ENCODE data around the gene RESP18. TPM values are rescaled to one million over a fixed set of nuclear protein-coding genes. Genes with fewer than 3 reads are reported as not detected.
A peak's percentile ranks its signal among the peaks of the same experiment; 100 is the strongest.

RESP18 gene
- total RNA-seq, 2 experiments from 2014 or later, result not detected

DNA sequence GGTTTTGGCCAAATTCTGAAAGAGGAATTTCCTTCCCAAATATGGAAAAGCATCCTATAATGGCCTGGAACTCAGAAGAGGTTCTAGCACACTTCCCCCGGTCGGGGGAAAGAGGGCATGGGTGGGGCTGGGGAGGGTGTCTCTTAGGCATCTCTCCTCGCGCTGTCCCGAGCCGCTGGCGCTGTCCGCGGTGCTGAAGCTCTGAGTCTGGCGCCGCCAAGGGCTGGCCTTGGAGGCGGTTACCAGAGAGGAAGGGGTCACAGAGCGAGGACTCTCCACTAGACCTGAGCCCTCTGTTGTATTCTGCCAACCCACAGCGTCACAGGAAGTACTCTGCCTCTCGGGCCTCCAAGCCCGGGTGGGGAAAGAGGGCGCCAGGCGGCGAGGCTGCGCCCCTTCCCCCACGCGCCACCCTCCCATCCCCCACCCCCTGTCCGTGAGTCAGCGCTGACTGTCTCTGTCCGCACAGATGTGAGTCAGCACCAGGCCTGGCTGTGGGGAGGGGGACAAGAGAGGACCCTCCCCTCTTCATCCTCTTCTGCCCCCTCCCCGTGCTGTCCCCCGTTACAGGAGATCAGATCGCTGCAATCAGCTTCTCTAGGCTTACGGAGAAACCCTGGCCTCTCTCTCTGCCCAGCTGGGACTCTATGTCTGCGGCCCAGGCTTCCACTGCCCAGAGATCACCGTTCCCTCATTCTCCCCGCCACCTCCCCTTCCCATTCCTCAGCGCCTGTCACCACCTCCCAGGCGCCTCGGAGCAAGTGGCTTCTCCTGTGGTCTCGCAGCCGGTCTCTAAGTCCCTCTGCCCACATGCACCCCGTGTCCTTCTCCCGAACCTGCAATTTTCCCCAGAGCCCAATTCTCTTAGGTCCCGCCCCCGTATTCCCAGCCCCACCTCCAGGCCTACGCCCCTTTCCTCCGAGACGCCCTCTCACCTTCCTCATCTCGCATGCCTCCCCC lies 24.1 kb downstream of the RESP18 start:
- no peaks in the 10 kb centered on the region for H3K36me3 ChIP-seq (ENCODE audit: insufficient read depth, low read length)
- H3K4me3 ChIP-seq (ENCODE audit: low read depth, low read length, poor library complexity, severe bottlenecking), result no peak overlapping the region
- H3K4me2 ChIP-seq (ENCODE audit: low read length), result no peak overlapping the region
- ChIA-PET CTCF (ENCODE audit: unreplicated experiment) (interaction anchor here (0.6 kb wide), 1 partner anchor 43 kb away, joined by 3 read pairs; no protein-coding TSS in a partner anchor), POLR2A (no interaction called here)
- H2AFZ ChIP-seq (ENCODE audit: low read length), result no peak overlapping the region
- H4K20me1 ChIP-seq (ENCODE audit: insufficient read depth, low read length), result no peaks in the 10 kb centered on the region; the same call in 1 of the 2 replicates
- H3K79me2 ChIP-seq (ENCODE audit: insufficient read depth, low read depth, low read length), result no peaks in the 10 kb centered on the region
- no TSS peak for BruUV-seq (replicated peaks)
- no peaks in the 10 kb centered on the region for H3K4me1 ChIP-seq (ENCODE audit: insufficient read depth, low read length, poor library complexity, severe bottlenecking)
- no peaks in the 10 kb centered on the region for H3K9me2 ChIP-seq (ENCODE audit: insufficient read depth, low read length)
- intact Hi-C loops (cut with micrococcal nuclease; ENCODE audit: unreplicated experiment), result no loop called here
- TF ChIP-seq, protein P1, sequence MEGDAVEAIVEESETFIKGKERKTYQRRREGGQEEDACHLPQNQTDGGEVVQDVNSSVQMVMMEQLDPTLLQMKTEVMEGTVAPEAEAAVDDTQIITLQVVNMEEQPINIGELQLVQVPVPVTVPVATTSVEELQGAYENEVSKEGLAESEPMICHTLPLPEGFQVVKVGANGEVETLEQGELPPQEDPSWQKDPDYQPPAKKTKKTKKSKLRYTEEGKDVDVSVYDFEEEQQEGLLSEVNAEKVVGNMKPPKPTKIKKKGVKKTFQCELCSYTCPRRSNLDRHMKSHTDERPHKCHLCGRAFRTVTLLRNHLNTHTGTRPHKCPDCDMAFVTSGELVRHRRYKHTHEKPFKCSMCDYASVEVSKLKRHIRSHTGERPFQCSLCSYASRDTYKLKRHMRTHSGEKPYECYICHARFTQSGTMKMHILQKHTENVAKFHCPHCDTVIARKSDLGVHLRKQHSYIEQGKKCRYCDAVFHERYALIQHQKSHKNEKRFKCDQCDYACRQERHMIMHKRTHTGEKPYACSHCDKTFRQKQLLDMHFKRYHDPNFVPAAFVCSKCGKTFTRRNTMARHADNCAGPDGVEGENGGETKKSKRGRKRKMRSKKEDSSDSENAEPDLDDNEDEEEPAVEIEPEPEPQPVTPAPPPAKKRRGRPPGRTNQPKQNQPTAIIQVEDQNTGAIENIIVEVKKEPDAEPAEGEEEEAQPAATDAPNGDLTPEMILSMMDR (conservative IDR thresholded peaks at IDR 0.05; ENCODE audit: low read length), result no peak
- TF ChIP-seq EZH2phosphoT487 (IDR thresholded peaks at IDR 0.05; ENCODE audit: borderline replicate concordance, low read depth, low read length), result no peak
- no peaks in the 10 kb centered on the region for H3K9me3 ChIP-seq (ENCODE audit: low read length)
- DNase-seq (ENCODE audit: low spot score), result peak; percentile 44
- H3K27ac ChIP-seq (ENCODE audit: low read depth, low read length, poor library complexity, severe bottlenecking), result no peak overlapping the region

DNA sequence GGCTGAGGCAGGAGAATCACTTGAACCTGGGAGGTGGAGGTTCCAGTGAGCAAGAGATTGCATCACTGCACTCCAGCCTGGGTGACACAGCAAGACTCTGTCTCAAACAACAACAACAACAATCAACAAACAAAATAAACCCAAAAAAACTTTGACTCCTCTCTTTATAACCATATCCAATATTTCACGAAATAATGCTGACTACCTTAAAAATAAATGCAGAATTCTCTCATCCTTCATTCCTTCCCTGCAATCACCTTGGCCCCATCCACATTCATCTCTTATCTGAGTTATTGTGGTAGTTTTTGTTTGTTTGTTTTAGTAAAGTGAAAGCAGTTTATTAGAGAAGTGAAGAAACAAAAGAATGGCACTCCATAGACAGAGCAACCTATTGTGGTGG lies 26.5 kb downstream of the RESP18 start:
- Histone ChIP-seq H2AFZ (ENCODE audit: low read length) (no peak overlapping the region), H3K79me2 (ENCODE audit: insufficient read depth, low read depth, low read length) (no peaks in the 10 kb centered on the region), H4K20me1 (ENCODE audit: insufficient read depth, low read length) (no peaks in the 10 kb centered on the region; the same call in 1 of the 2 replicates), H3K4me1 (ENCODE audit: insufficient read depth, low read length, poor library complexity, severe bottlenecking) (no peaks in the 10 kb centered on the region), H3K4me3 (ENCODE audit: low read depth, low read length, poor library complexity, severe bottlenecking) (no peak overlapping the region), H3K27ac (ENCODE audit: low read depth, low read length, poor library complexity, severe bottlenecking) (no peak overlapping the region), H3K4me2 (ENCODE audit: low read length) (no peak overlapping the region), H3K9me2 (ENCODE audit: insufficient read depth, low read length) (no peaks in the 10 kb centered on the region), H3K9me3 (ENCODE audit: low read length) (no peaks in the 10 kb centered on the region), H3K36me3 (ENCODE audit: insufficient read depth, low read length) (no peaks in the 10 kb centered on the region)
- DNase-seq (ENCODE audit: low spot score), result no peak
- ChIA-PET CTCF (ENCODE audit: unreplicated experiment) (no interaction called here), POLR2A (no interaction called here)
- TF ChIP-seq EZH2phosphoT487 (IDR thresholded peaks at IDR 0.05; ENCODE audit: borderline replicate concordance, low read depth, low read length), result no peak
- TF ChIP-seq, protein P1 (conservative IDR thresholded peaks at IDR 0.05; ENCODE audit: low read length), result no peak
- BruUV-seq (replicated peaks), result no TSS peak
- intact Hi-C loops (cut with micrococcal nuclease; ENCODE audit: unreplicated experiment), result no loop called here

DNA sequence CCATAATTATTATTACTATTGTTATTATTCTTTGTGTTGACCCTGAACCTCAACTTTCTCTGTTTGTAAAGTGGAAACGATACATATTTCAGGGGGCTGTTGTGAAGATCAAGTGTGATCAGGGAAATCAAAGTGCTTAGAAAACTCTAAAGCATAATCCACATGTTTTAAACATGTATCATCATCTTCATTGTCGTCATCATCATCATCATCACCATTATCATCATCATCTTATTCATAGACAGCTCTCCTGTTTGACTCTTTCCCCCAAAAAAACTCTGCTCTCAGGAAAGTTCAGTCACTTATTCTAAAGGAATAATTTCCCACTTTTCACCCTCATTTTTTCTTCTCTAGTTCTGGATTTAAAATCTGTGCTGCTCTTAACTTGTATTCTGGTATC lies 28.3 kb downstream of the RESP18 start:
- CTCF ChIA-PET (ENCODE audit: unreplicated experiment), result no interaction called here
- TF ChIP-seq EZH2phosphoT487 (IDR thresholded peaks at IDR 0.05; ENCODE audit: borderline replicate concordance, low read depth, low read length), result no peak
- TF ChIP-seq, protein P1 (conservative IDR thresholded peaks at IDR 0.05; ENCODE audit: low read length), result no peak
- Histone ChIP-seq H3K4me3 (ENCODE audit: low read depth, low read length, poor library complexity, severe bottlenecking) (no peak overlapping the region), H3K36me3 (ENCODE audit: insufficient read depth, low read length) (no peaks in the 10 kb centered on the region), H2AFZ (ENCODE audit: low read length) (no peak overlapping the region), H3K9me3 (ENCODE audit: low read length) (no peaks in the 10 kb centered on the region), H3K4me1 (ENCODE audit: insufficient read depth, low read length, poor library complexity, severe bottlenecking) (no peaks in the 10 kb centered on the region), H3K9me2 (ENCODE audit: insufficient read depth, low read length) (no peaks in the 10 kb centered on the region), H4K20me1 (ENCODE audit: insufficient read depth, low read length) (no peaks in the 10 kb centered on the region; the same call in 1 of the 2 replicates), H3K27ac (ENCODE audit: low read depth, low read length, poor library complexity, severe bottlenecking) (no peak overlapping the region), H3K4me2 (ENCODE audit: low read length) (no peak overlapping the region), H3K79me2 (ENCODE audit: insufficient read depth, low read depth, low read length) (no peaks in the 10 kb centered on the region)
- intact Hi-C loops (cut with micrococcal nuclease; ENCODE audit: unreplicated experiment), result no loop called here
- BruUV-seq (replicated peaks), result no TSS peak
- POLR2A ChIA-PET, result interaction anchor here (0.8 kb wide), 1 partner anchor 42 kb away, joined by 3 read pairs; no protein-coding TSS in a partner anchor
- no peak for DNase-seq (ENCODE audit: low spot score)
